Tibial artery (tissue), 4 donors: ENCODE results near the gene LRRC4B.
A peak's percentile ranks its signal among the peaks of the same experiment; 100 is the strongest.

Source experiments
- DNase-seq, 2 donors: peaks; one replicate each; pipeline ENCODE4 v3.0.0-alpha.2; 2019
- H3K27ac ChIP-seq, 2 donors: fragments of 200-600 bp; sonication (generic) in 1 of 2; 1 replicate in 1 of 2; 2 replicates in 1 of 2; pipeline ENCODE4 v1.5.1; 2018 to 2019; ENCODE audit warnings: mild to moderate bottlenecking in 1 of 2
- H3K27me3 ChIP-seq, 2 donors: fragments of 200-600 bp; sonication (generic) in 1 of 2; one replicate each; pipeline versions ENCODE4 v1.5.1 to v1.6.0; 2016 to 2019
- H3K36me3 ChIP-seq, 3 donors: fragments of 200-600 bp; sonication (generic) in 2 of 3; one replicate each; pipeline ENCODE4 v1.5.1; 2016 to 2019; ENCODE audit warnings: mild to moderate bottlenecking in 2 of 3
- H3K4me1 ChIP-seq, 4 donors: fragments of 200-600 bp; sonication (generic) in 2 of 4; 1 replicate in 3 of 4; 2 replicates in 1 of 4; pipeline ENCODE4 v1.5.1; 2016 to 2019
- H3K4me3 ChIP-seq, 2 donors: fragments of 200-600 bp; sonication (generic) in 1 of 2; 1 replicate in 1 of 2; 2 replicates in 1 of 2; pipeline ENCODE4 v1.5.1; 2018 to 2019; ENCODE audit warnings: mild to moderate bottlenecking in 2 of 2
- H3K9me3 ChIP-seq, 3 donors: fragments of 200-600 bp; sonication (generic) in 1 of 3; one replicate each; pipeline ENCODE4 v1.5.1; 2016 to 2019
- CTCF ChIP-seq, 2 experiments: fragments of 200-600 bp in 1 of 2; fragments of 450-650 bp in 1 of 2; IDR thresholded peaks; one replicate each; pipeline ENCODE4 v1.5.1; 2017 to 2019; ENCODE audit warnings: antibody characterized with exemption in 2 of 2, mild to moderate bottlenecking in 1 of 2, moderate library complexity in 1 of 2
- intact Hi-C: fragments of 100-400 bp; cut with DNase I; formaldehyde crosslinking; loops from one replicate; pipeline ENCODE4 v1.15.0; 2023; ENCODE audit warnings: low total_unique reads

Gene LRRC4B

GRCh38 chr19:50546527-50547221, 21.6 kb downstream of the LRRC4B start:
- no peak for DNase-seq
- intact Hi-C loops, result no loop called here
- Histone ChIP-seq H3K27ac (peak overlapping the region; percentile 67 to 80), H3K4me3 (peak overlapping the region; percentile 25 to 27), H3K36me3 (no peaks in the 10 kb centered on the region), H3K27me3 (peaks cover 0 to 23% of the 10 kb centered on the region in 2 donors), H3K4me1 (peaks cover 0 to 53% (median 22%) of the 10 kb centered on the region in 4 donors), H3K9me3 (no peaks in the 10 kb centered on the region)
- TF ChIP-seq CTCF (IDR thresholded peaks at IDR 0.05), result no peak

GRCh38 chr19:50542943-50543342, 25.3 kb downstream of the LRRC4B start:
- H3K36me3 ChIP-seq, result no peaks in the 10 kb centered on the region
- H3K27me3 ChIP-seq, result peaks cover 0 to under 1% of the 10 kb centered on the region in 2 donors
- H3K4me3 ChIP-seq, result no peak overlapping the region
- TF ChIP-seq CTCF (IDR thresholded peaks at IDR 0.05), result no peak
- no peaks in the 10 kb centered on the region for H3K9me3 ChIP-seq
- H3K27ac ChIP-seq, result peak overlapping the region in 1 of 2 donors; percentile 40
- H3K4me1 ChIP-seq, result peaks cover 0 to 36% (median 13%) of the 10 kb centered on the region in 4 donors
- intact Hi-C loops, result no loop called here
- no peak for DNase-seq

- Histone ChIP-seq H3K4me3 (no peak overlapping the region), H3K36me3 (no peaks in the 10 kb centered on the region), H3K9me3 (peaks cover 0 to 10% (median 6%) of the 10 kb centered on the region in 3 donors), H3K27ac (peak overlapping the region in 1 of 2 donors; percentile 26), H3K27me3 (peaks cover 0 to 5% of the 10 kb centered on the region in 2 donors), H3K4me1 (peaks cover 0 to 7% (median 0%) of the 10 kb centered on the region in 4 donors)
- TF ChIP-seq CTCF (IDR thresholded peaks at IDR 0.05), result peak; percentile 66 to 71
- DNase-seq, result peak; percentile 47 to 83
- intact Hi-C loops, result loop anchor here (10.0 kb wide), 1 partner anchor 247 kb away; no protein-coding TSS in a partner anchor
Observed at GRCh38 chr19:50537769-50538230, 30.4 kb downstream of the LRRC4B start.

- H3K36me3 ChIP-seq, result no peaks in the 10 kb centered on the region
- intact Hi-C loops, result loop anchor here (10.0 kb wide), 1 partner anchor 248 kb away; no protein-coding TSS in a partner anchor
- H3K9me3 ChIP-seq, result peaks cover 0 to 14% (median 11%) of the 10 kb centered on the region in 3 donors
- H3K27me3 ChIP-seq, result peaks cover 0 to 7% of the 10 kb centered on the region in 2 donors
- no peak for DNase-seq
- TF ChIP-seq CTCF (IDR thresholded peaks at IDR 0.05), result no peak
- H3K27ac ChIP-seq, result no peak overlapping the region
- peaks cover 0 to 7% (median 0%) of the 10 kb centered on the region in 4 donors for H3K4me1 ChIP-seq
- H3K4me3 ChIP-seq, result no peak overlapping the region
Observed at GRCh38 chr19:50537306-50537685, 30.9 kb downstream of the LRRC4B start.

- no peak overlapping the region for H3K27ac ChIP-seq
- intact Hi-C loops, result loop anchor here (10.0 kb wide), 1 partner anchor 248 kb away; no protein-coding TSS in a partner anchor
- peaks cover 0 to 9% of the 10 kb centered on the region in 2 donors for H3K27me3 ChIP-seq
- no peak for DNase-seq
- no peak overlapping the region for H3K4me3 ChIP-seq
- H3K36me3 ChIP-seq, result no peaks in the 10 kb centered on the region
- H3K9me3 ChIP-seq, result peaks cover 0 to 14% (median 14%) of the 10 kb centered on the region in 3 donors
- no peak for TF ChIP-seq CTCF (IDR thresholded peaks at IDR 0.05)
- peaks cover 0 to 7% (median 0%) of the 10 kb centered on the region in 4 donors for H3K4me1 ChIP-seq
Observed at GRCh38 chr19:50536662-50537305, 31.5 kb downstream of the LRRC4B start.
